Stomach (tissue), 9 donors: ENCODE data around the gene OGDH. TPM values are rescaled to one million over a fixed set of nuclear protein-coding genes. Genes with fewer than 3 reads are reported as not detected.

Source experiments
- DNase-seq, 2 donors: peaks; one replicate each; pipeline versions ENCODE4 v3.0.0 to v3.0.0-alpha.2; 2013 to 2019
- H3K27ac ChIP-seq, 5 donors: fragments of 200-600 bp in 4 of 5; sonication (generic) in 4 of 5; one replicate each; pipeline ENCODE4 v1.5.1; 2013 to 2019; ENCODE audit warnings: mild to moderate bottlenecking in 1 of 5, moderate library complexity in 1 of 5
- H3K27me3 ChIP-seq, 3 donors: fragments of 200-600 bp; sonication (generic); one replicate each; pipeline ENCODE4 v1.5.1; 2017 to 2019; ENCODE audit warnings: mixed run types in 1 of 3
- H3K36me3 ChIP-seq, 4 donors: fragments of 200-600 bp; sonication (generic); 1 replicate in 3 of 4; 2 replicates in 1 of 4; pipeline ENCODE4 v1.5.1; 2016 to 2019
- H3K4me1 ChIP-seq, 4 donors: fragments of 200-600 bp; sonication (generic); one replicate each; pipeline ENCODE4 v1.5.1; 2016 to 2019
- H3K4me3 ChIP-seq, 4 donors: fragments of 200-600 bp; sonication (generic) in 3 of 4; one replicate each; pipeline ENCODE4 v1.5.1; 2016 to 2019; ENCODE audit warnings: mild to moderate bottlenecking in 1 of 4
- H3K9me3 ChIP-seq, 4 donors: fragments of 200-600 bp; sonication (generic); one replicate each; pipeline ENCODE4 v1.5.1; 2016 to 2019
- EP300 ChIP-seq: sonication (generic); formaldehyde crosslinking; IDR thresholded peaks from one replicate; pipeline ENCODE4 v1.6.1; 2017; ENCODE audit warnings: antibody characterized with exemption
- POLR2A ChIP-seq, 4 donors: fragments of 450-650 bp; IDR thresholded peaks; one replicate each; pipeline ENCODE4 v1.6.1; 2016; ENCODE audit warnings: antibody characterized with exemption in 4 of 4, control low read depth in 2 of 4, mild to moderate bottlenecking in 1 of 4, moderate library complexity in 1 of 4
- POLR2AphosphoS5 ChIP-seq, 3 donors: sonication (generic); formaldehyde crosslinking; IDR thresholded peaks; one replicate each; pipeline ENCODE4 v1.6.1; 2016; ENCODE audit warnings: antibody characterized with exemption in 3 of 3
- WGBS, 5 donors: extraction: QIAGEN DNeasy Blood & Tissue Kit in 3 of 5; methylation state at CpG; one replicate each; pipeline versions ENCODE4 v1.1.5 to v1.1.7; 2013 to 2018; 5-methylcytosine and 5-hydroxymethylcytosine counted together
- intact Hi-C: fragments of 100-400 bp; cut with DNase I; formaldehyde crosslinking; loops from one replicate; pipeline ENCODE4 v1.15.1; 2023; ENCODE audit warnings: low total_unique reads
- polyA plus RNA-seq, 3 donors: library from polyadenylated mRNA; stranded (reverse); fragments of 200-250 nt; gene quantifications; one replicate each; pipeline ENCODE4 v1.2.3, GENCODE V29; 2013
- total RNA-seq, 5 donors: library from RNA; depleted of rRNA; stranded (reverse); fragments of >200 nt; gene quantifications; one replicate each; pipeline versions ENCODE4 v1.1.0 to v1.2.3, GENCODE V29; 2014 to 2016
- TF ChIP-seq, protein P1 (sequence below), 7 experiments: fragments of 450-650 bp in 4 of 7; fragments of 200-600 bp in 3 of 7; sonication (generic) in 3 of 7; IDR thresholded peaks; one replicate each; pipeline ENCODE4 v1.5.1; 2016 to 2019; ENCODE audit warnings: antibody characterized with exemption in 7 of 7, control low read depth in 2 of 7, mild to moderate bottlenecking in 1 of 7
- donor health status: healthy with polysubstance abuse.
- donor health status: Bipolar disorder and iron deficiency.
- donor health status: healthy.

The OGDH gene
- total and polyA plus RNA-seq, 8 donors: 19.8 to 92.0 (median 31.3) TPM

DNA sequence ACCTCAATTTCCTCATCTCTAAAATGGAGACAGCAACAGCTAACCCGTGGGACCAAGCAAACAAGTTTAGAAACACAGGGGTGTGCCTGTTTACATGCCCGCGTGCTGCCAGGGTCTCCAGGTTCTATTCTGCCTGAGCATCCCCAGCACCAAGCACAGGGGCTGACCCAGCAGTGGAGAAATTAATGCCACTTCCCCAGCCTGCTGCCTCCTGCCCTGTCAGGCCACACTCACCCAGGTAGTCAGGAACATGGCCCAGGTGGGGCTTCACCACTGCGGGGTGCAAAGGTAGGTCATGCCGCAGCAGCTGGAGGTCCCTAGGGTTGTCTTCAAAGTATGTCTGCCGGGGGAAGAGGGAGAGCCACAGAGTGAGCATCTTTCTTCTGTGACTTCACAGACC lies 38.5 kb upstream of the OGDH start:
- intact Hi-C loops: loop anchor here (10.0 kb wide), 2 partner anchors 73 to 323 kb away; partner anchors contain the start of gene NUDCD3
- H3K9me3 ChIP-seq: no peaks in the 10 kb centered on the region
- H3K4me1 ChIP-seq: peaks cover 6 to 26% (median 15%) of the 10 kb centered on the region in 4 donors
- H3K4me3 ChIP-seq: no peak overlapping the region
- peaks cover 87 to 98% (median 95%) of the 10 kb centered on the region in 4 donors for H3K36me3 ChIP-seq
- H3K27me3 ChIP-seq: no peaks in the 10 kb centered on the region
- DNase-seq: no peak
- TF ChIP-seq, protein P1, sequence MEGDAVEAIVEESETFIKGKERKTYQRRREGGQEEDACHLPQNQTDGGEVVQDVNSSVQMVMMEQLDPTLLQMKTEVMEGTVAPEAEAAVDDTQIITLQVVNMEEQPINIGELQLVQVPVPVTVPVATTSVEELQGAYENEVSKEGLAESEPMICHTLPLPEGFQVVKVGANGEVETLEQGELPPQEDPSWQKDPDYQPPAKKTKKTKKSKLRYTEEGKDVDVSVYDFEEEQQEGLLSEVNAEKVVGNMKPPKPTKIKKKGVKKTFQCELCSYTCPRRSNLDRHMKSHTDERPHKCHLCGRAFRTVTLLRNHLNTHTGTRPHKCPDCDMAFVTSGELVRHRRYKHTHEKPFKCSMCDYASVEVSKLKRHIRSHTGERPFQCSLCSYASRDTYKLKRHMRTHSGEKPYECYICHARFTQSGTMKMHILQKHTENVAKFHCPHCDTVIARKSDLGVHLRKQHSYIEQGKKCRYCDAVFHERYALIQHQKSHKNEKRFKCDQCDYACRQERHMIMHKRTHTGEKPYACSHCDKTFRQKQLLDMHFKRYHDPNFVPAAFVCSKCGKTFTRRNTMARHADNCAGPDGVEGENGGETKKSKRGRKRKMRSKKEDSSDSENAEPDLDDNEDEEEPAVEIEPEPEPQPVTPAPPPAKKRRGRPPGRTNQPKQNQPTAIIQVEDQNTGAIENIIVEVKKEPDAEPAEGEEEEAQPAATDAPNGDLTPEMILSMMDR (IDR thresholded peaks at IDR 0.05): no peak
- TF ChIP-seq POLR2A (IDR thresholded peaks at IDR 0.05): no peak
- TF ChIP-seq POLR2AphosphoS5 (IDR thresholded peaks at IDR 0.05): no peak
- no peak for TF ChIP-seq EP300
- 89 to 93% (median 89%) methylated on average over 4 to 6 of the region's 6 CpGs for WGBS, 5 donors
- no peak overlapping the region for H3K27ac ChIP-seq

GRCh38 chr7:44568771-44569560 lies 37.5 kb upstream of the OGDH start:
- H3K4me1 ChIP-seq: peaks cover 10 to 30% (median 20%) of the 10 kb centered on the region in 4 donors
- H3K36me3 ChIP-seq: peaks cover 87 to 90% (median 88%) of the 10 kb centered on the region in 4 donors
- WGBS, 5 donors: 90 to 94% (median 92%) methylated on average over 11 to 17 of the region's 17 CpGs
- H3K27me3 ChIP-seq: no peaks in the 10 kb centered on the region
- TF ChIP-seq POLR2A (IDR thresholded peaks at IDR 0.05) (no peak), POLR2AphosphoS5 (IDR thresholded peaks at IDR 0.05) (no peak), EP300 (no peak)
- TF ChIP-seq, protein P1 (IDR thresholded peaks at IDR 0.05): no peak
- intact Hi-C loops: loop anchor here (10.0 kb wide), 2 partner anchors 74 to 324 kb away; partner anchors contain the start of gene NUDCD3
- H3K27ac ChIP-seq: no peak overlapping the region
- no peaks in the 10 kb centered on the region for H3K9me3 ChIP-seq
- H3K4me3 ChIP-seq: no peak overlapping the region
- DNase-seq: no peak

DNA sequence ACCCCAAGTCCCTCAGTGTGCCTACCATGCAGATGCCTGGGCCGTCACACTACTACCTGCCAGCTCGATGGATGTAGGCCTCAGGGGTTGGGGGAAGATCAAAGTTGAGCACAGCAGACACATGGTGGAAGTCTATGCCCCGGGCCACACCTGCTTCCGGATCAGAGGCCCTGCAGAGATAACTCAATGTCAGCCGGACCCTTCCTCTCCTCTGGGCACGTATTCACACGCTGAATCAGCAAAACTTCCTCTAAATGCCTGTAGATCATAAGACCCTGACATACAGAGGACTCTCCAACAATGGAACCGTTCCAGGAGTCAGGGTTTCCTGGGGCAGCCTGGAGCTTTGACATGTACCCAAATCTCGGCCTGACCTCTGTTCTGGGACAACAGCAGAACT lies 36.5 kb upstream of the OGDH start:
- Histone ChIP-seq H3K9me3 (no peaks in the 10 kb centered on the region), H3K27me3 (no peaks in the 10 kb centered on the region), H3K36me3 (peaks cover 77 to 80% (median 78%) of the 10 kb centered on the region in 4 donors), H3K4me3 (no peak overlapping the region), H3K27ac (no peak overlapping the region), H3K4me1 (peaks cover 15 to 39% (median 28%) of the 10 kb centered on the region in 4 donors)
- intact Hi-C loops: loop anchor here (10.0 kb wide), 2 partner anchors 75 to 325 kb away; partner anchors contain the start of gene NUDCD3
- TF ChIP-seq POLR2AphosphoS5 (IDR thresholded peaks at IDR 0.05) (no peak), EP300 (no peak), POLR2A (IDR thresholded peaks at IDR 0.05) (no peak)
- TF ChIP-seq, protein P1 (IDR thresholded peaks at IDR 0.05): no peak
- no peak for DNase-seq
- 90 to 94% (median 91%) methylated on average over 8 to 9 of the region's 9 CpGs for WGBS, 5 donors

DNA sequence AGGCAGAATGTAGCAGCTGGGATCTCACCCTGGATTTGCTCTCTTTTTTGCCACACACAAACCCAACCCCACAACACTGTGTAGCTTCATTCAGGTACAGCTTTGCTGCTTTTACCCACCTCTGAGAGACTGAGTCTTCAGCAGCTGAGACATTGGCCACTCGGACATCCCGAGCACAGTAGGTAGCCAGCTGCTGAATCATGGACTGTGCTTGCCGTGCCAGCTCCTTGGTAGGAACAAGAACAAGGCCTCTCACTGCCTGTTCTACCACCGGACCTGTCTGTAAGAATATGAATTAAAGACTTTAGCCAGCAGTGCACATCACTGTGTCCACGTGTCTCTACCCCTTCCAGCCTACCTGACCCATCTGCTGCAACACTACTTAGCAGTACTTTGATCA lies 33.7 kb upstream of the OGDH start:
- Histone ChIP-seq H3K4me3 (peak overlapping the region; percentile 67 to 93 (median 87)), H3K36me3 (peaks cover 51 to 72% (median 65%) of the 10 kb centered on the region in 4 donors), H3K9me3 (no peaks in the 10 kb centered on the region), H3K27me3 (no peaks in the 10 kb centered on the region), H3K27ac (peak overlapping the region in 4 of 5 donors; percentile 88 to 93 (median 92)), H3K4me1 (peaks cover 15 to 38% (median 27%) of the 10 kb centered on the region in 4 donors)
- intact Hi-C loops: no loop called here
- DNase-seq: no peak
- no peak for TF ChIP-seq EP300
- no peak for TF ChIP-seq POLR2AphosphoS5 (IDR thresholded peaks at IDR 0.05)
- no peak for TF ChIP-seq POLR2A (IDR thresholded peaks at IDR 0.05)
- 51 to 71% (median 57%) methylated on average over 5 of the region's 5 CpGs for WGBS, 5 donors
